Globus pallidus (tissue), 1 donor: Measurements from ENCODE around the gene ARHGEF1.

ENCODE experiments used
- DNase-seq: peaks from one replicate; pipeline ENCODE4 v3.0.0-alpha.2; 2015; ENCODE audit warnings: low spot score

ARHGEF1 gene

GRCh38 chr19:41918653-41919244 lies 35.8 kb downstream of the ARHGEF1 start:
- no peak for DNase-seq

GRCh38 chr19:41919948-41920712 lies 37.1 kb downstream of the ARHGEF1 start:
- no peak for DNase-seq

- no peak for DNase-seq
Measured at GRCh38 chr19:41920882-41921576, 38.0 kb downstream of the ARHGEF1 start.

- DNase-seq, result no peak
Measured at GRCh38 chr19:41921577-41922576, 38.9 kb downstream of the ARHGEF1 start.

- no peak for DNase-seq
Measured at GRCh38 chr19:41922585-41922984, 39.6 kb downstream of the ARHGEF1 start.

DNA sequence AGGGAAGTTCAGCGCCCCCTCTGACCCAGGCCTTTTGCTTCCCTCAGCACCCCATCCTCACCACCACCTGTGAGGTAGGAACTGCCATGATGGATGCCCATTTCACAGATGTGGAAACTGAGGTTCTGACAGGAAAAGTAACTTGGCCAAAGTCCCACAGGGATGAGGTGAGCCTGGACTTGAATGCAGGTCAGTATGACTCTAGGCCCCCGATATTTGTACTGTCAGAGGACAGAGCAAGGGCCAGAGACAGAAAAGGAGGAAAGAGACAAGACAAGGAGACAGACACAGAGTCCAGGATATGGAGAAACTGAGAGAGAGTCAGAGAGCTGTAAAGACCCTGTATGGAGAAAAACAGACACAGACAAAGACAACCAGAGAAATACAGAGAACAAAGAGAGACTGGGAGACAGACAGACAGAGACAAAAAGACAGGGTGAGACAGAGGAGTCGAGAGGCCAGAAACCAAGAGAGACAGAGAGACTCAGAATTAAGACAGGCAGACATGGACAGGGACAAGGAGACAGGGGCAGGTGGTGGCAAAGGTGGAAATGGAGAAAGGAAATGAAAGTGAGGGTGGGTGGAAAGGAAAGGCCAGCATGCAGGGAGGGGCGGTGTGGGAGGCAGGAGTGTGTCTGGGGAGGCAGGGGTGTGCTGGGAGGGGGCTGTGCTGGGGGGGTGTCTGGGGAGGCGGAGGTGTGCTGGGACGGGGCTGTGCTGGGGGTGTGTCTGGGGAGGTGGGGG lies 40.2 kb downstream of the ARHGEF1 start:
- DNase-seq, result no peak

DNA sequence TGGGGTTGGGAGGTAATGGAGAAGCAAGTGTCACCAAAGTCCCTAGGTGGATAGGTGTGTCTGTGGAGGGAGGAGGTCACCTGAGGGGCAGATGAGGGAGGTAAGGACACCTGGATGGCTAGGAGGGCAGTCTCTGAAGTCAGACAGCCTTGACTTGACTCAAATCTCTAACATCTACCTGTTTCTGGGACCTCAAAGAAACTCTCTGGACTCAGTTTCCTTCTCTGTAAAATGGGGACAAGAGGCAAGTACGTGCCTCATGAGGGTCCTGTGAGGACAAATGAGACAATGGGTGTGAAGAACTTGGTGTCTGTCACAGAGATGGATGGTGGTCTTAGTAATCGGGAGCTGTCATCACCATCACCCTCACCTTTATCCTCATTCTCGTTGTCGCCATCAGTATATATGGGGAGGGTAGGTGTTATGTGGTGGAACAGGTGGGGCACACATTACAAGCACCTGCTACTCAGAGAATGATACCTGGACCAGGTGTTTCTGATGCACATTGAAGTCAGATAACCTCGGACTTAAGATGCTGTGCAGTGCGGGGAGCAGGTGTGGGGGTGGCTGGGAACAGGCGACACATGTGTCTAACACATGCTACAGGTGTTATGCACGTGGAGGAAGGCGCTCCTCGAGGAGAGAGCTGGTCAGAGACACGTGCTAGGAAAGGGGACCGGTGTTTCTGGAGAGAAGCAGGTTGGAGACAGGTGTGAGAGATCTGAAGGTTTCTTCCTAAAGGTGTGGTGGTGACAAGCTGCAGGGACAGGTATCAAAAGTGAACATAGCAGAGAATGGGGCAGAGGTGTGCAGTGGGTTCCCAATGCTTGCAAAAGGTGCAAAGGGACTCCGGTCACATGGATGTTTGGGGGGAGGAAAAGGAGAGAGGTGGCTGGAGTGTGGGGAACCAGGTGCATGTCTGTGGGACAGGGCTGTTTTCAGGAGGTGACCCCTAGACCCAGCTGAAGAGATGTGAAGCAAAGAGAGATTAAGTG lies 41.5 kb downstream of the ARHGEF1 start:
- DNase-seq, result no peak

DNA sequence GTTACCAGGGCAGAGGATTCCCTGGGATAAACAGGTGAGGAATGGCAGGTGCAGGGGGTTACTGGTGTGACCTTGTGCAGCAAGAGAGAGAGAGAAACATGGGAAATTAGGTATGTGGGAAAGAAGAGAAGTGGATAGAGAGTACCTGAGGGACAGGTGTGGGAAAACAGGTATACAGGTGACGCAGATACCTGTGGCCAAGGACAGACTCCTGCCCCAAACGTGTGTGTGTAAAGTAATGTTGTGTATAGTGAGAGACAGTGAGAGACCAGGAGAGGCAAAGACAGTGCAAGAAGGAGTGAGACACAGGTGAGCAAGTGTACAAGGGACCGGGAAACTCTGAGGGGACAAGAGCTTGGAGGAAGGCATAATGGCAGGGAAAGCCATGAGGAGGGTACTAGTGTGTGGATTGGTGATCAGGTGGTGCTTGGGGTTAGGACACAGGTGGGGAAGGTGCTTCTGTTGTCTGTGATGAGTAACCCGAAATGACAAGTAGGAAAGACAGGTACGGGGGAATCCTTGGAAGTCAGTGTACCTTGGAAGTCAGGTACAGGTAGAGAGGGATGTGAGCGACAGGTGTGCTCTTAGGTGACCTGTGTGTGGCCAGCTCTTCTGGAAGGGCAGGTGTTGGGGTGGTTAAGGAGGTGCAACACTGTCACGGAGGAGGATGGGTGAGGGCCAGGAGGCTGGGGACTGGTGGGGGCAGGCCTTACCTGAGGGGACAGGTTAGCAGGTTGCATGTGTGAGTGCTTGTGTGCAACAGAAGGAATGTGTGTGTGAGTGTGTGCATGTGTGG lies 42.4 kb downstream of the ARHGEF1 start:
- no peak for DNase-seq

DNA sequence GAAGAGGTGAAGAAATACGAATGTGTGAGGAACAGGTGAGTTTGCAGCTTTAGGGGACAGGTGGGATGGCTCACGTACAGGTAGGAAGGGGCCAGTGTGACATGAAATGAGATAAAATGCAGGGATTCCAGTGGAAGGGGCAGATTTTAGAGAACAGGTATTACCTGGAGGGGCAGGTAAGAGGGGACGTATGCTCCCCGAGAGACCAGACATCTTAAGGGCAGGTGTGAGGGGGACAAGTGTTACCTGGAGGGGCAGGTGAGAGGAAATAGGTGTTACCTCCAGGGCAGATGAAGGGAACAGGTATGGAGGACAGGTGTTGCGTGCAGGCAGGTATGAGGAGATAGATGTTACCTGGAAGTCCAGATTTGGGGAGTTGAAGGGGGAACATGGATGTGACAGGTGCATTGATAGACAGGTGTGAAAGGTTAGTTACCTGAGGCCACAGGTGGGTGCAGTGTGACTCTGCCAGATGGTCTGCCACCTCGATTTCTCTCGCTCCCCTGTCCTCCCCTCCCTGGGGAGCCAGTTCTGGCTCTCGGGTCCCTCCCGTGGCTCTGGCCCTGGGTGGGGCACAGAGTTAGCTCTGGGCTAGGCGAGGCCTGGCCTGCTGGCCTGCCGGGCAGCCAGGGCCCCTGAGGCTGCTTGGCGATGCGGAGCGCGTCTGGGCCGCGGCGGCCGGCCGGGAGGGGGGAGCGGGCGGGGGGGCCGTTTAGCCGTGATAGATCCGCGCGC lies 43.2 kb downstream of the ARHGEF1 start:
- DNase-seq, result no peak

GRCh38 chr19:41926763-41927496 lies 43.9 kb downstream of the ARHGEF1 start:
- no peak for DNase-seq

- no peak for DNase-seq
Measured at GRCh38 chr19:41927497-41928192, 44.7 kb downstream of the ARHGEF1 start.

GRCh38 chr19:41928221-41928683 lies 45.3 kb downstream of the ARHGEF1 start, which contains the start of gene ERFL:
TSS of gene ERFL (minus strand) at chr19:41928449. CDS start at chr19:41912919, 15,530 bp downstream.
- no peak for DNase-seq

- DNase-seq, result no peak
Measured at GRCh38 chr19:41928754-41929535, 46.0 kb downstream of the ARHGEF1 start.

GRCh38 chr19:41929536-41930071 lies 46.6 kb downstream of the ARHGEF1 start:
- no peak for DNase-seq

- no peak for DNase-seq
Measured at GRCh38 chr19:41930322-41930722, 47.3 kb downstream of the ARHGEF1 start.
